IPS-NIHi11 (cell line): ENCODE measurements around the gene STX11.
"Not testable (repeated sequence)": the region's sequence is repeated elsewhere in the genome, so short reads cannot be mapped to it uniquely, and the experiment has no call there.

Experiments used
- DNase-seq: peaks from one replicate; pipeline ENCODE4 v3.0.0; 2012; ENCODE audit warnings: mixed read lengths, low spot score

STX11 gene

DNA sequence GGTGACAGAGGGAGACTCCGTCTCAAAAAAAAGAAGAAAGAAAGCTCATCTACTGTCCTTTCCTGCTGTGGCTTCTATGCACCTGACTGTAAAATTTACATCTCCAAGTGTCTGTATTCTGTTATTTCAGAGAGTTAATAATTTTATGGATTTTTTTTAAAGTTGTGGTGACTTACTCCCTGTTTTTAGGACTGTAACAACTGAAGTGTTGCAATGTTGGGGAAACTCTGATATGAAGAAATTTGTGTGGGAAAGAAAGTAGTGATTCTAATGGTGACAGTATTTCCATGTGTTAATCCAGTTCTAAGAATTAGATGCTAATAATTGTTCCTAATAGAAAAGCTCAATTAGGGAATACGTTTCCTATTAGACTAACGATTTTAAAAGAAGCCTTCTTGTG, 27.4 kb downstream of the STX11 start:
- no peak for DNase-seq

DNA sequence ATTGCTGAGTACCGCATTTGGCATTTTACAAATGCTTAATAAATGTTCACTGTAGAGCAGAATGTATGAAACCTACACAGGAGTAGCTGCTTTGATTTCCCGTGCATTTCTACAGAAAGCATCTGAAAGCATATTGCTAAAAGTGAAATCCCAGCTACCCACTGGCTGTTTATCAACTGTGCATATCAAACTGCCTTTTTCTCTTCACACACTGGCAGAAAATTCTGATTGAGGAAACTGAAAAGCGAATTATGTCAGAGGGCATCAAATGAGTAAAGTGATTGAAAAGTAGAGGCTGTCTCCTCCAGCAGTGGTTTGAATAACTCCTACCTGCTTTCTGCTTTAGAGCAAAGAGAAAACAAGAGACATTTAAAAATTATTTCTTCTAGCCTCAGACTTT, 28.0 kb downstream of the STX11 start:
- no peak for DNase-seq

DNA sequence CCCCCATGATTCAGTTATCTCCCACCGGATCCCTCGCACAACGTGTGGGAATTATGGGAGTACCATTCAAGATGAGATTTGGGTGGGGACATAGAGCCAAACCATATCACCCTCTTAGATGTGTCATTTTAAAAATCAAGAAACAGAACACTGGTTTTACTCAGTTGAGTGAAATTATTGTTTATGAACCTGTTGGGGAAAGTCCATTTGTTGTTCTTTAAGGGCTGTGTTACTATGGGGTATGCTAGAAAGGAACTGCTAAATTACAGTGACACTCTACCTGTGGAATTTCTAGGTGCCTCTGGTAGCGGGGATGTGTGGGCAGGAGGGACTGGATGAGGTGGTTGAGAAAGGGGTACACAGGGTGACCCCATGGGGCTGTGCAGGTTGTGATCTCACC, 28.9 kb downstream of the STX11 start:
- DNase-seq: no peak

DNA sequence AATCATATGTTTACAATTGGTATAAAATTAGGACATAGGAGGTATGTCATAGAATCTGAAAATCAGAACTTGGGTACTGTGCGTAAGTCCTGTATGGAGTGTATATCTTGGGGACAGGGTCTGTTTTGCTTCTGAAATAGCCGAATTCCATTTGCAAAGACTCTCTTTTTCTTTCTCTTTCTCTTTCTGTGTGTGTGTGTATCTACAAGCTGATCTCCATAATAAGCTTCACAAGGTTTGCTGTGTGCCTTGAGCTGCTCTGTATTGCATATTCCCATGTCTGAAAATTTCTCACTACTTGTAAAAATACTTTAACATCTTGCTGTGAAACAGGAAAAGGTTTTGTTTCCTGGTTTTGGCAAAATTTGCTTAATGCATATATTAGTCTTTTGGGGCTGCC, 29.5 kb downstream of the STX11 start:
- no peak for DNase-seq

DNA sequence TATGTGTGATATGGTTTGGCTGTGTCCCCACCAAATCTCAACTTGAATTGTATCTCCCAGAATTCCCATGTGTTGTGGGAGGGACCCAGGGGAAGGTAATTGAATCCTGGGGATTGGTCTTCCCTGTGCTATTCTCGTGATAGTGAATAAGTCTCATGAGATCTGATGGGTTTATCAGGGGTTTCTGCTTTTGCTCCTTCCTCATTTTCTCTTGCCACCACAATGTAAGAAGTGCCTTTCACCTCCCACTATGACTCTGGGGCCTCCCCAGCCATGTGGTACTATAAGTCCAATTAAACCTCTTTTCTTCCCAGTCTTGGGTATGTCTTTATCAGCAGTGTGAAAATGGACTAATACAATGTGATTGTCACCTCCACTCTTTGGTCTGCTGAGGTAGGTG, 30.0 kb downstream of the STX11 start:
- DNase-seq: not testable (repeated sequence)

DNA sequence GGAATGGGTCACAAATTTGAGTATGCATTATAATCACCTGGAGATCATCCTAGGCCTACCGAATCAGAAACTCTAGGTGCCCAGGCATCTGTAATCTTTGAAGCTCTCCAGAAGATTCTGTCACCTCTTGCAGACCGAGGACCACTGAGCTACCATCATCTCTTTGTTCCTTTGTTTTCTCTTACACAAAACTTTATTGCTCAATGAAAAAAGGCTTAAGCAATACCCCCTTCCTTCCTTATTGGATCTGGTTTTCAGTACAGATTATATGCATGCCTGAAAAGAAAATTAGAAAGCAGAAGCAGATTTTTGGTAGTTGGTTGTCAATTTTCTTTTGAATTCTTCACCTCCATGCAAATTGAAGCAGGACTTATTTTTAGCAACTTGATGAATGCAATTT, 31.3 kb downstream of the STX11 start:
- no peak for DNase-seq

DNA sequence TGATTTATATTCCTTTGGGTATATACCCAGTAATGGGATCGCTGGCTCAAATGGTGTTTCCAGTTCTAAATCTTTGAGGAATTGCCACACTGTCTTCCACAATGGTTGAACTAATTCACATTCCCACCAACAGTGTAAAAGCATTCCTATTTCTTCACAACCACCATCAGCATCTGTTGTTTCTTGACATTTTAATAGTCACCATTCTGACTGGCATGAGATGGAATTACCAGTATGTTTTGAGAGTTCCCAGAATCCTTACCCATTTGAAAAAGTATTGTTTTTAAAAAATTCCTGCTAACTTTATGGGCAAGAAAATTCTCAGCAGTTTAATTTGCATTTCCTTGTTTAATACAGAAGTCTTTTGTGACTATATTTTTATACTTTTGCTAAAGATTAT, 33.9 kb downstream of the STX11 start:
- DNase-seq: not testable (repeated sequence)

DNA sequence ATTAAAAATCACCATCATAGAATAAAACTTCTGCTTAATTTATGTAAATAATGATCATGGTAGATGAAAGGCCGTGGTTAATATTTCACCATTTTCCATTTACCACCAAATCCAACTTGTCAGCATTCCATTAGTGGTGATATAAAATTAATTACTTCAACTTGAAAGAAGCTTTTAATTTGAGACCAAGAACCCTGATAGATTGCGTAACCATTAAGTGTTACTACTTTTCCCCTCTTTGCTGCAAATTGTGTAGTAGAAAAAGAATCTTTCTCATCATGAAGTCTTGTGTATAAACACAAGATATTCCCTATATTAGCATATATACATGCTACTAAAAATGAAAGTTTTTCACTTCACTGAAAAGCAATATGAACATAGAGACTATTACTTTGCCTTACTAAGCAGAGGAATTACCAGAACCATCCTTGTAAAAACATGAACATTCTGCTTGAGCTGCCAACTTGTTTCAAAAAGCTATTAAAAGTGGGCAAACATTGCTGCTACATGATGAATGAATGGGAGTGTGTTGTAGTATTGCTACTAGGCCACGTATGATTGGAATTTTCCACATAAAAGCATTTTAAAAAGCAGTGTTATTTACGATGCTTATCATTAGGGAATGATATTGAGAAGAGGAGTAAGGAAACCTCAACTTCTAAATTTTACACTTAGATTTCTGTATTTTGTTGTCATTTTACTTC, 35.0 kb downstream of the STX11 start:
- no peak for DNase-seq

DNA sequence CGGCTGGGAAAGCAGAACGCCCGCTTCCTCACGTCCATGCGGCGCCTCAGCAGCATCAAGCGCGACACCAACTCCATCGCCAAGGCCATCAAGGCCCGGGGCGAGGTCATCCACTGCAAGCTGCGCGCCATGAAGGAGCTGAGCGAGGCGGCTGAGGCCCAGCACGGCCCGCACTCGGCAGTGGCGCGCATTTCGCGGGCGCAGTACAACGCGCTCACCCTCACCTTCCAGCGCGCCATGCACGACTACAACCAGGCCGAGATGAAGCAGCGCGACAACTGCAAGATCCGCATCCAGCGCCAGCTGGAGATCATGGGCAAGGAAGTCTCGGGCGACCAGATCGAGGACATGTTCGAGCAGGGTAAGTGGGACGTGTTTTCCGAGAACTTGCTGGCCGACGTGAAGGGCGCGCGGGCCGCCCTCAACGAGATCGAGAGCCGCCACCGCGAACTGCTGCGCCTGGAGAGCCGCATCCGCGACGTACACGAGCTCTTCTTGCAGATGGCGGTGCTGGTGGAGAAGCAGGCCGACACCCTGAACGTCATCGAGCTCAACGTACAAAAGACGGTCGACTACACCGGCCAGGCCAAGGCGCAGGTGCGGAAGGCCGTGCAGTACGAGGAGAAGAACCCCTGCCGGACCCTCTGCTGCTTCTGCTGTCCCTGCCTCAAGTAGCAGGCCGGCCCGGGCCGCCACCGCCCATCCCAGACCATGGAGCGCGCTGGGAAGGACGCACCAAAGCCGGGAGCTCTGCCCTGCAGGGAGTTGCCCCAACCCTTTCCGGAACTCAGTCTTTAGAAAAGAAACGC, 36.7 kb downstream of the STX11 start:
- no peak for DNase-seq

DNA sequence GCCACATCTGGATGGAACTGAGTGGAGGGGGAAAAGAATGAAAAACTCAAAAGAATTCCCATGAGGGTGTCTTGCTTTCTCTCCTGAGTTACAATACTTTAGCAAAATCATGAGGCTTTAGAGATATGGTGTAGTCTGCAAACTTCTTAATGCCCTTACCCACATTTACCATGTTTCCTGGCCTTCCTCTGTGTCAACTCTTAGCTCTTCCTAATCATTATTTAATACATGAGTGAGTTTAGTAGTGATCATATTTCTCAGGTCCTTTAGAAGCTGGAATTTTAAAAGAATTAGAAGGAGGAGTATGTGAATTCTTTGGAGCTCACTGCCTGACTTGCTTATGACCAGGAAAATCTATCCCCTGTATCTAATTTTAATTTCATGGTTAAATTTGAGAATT, 39.0 kb downstream of the STX11 start:
- DNase-seq: no peak

DNA sequence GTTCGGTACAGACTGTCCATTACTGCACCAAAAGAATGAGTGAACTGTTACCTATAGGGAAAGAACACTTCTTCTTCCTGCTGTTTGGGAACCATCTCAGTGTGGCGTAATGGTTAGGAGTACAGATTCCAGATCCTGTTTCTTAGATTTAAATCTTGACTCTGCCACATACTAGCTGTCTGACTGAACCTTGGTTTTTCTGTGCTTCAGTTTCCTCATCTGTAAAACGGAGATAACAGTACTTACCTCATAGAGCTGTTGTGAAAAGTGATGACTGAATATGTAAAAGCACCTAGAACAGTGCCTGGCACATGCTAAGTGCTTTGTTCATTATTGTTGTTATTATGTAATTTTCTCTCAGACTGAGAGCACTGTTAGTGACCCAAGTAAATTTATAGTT, 39.8 kb downstream of the STX11 start:
- no peak for DNase-seq

DNA sequence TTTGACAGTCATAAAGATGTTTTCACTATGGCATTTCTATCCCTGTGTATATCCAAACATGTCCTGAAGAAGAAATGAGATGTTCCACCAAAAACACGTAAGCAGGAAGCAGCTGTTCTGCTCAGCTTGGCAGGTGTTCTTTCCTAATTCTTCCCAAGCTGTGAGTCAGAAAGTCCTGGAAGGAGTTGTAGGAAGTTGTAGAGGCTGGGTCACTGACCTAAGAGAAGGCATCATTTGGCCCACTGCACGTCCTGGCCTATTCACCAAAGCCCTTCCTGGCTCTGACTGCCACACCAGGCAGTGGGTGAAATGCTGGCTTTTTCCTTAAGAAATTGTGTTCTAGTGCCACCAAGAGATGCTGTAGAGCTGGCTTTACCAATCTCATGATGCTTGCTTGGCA, 40.3 kb downstream of the STX11 start:
- DNase-seq: no peak

DNA sequence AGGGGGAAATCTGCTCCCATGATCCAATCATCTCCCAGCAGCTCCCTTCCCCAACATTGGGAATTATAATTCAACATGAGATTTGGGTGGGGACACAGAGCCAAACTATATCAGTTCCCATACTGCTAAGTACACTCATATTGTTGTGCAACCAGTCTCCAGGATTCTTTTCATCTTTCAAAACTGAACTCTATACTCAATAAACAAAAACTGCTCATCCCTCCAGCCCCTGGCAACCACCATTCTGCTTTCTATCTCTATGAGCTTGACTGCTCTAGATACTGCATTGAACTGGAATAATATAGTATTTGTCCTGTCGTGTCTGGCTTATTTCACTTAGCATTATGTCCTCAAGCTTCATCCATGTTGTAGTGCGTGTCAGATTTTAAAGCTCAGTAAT, 42.9 kb downstream of the STX11 start:
- no peak for DNase-seq

DNA sequence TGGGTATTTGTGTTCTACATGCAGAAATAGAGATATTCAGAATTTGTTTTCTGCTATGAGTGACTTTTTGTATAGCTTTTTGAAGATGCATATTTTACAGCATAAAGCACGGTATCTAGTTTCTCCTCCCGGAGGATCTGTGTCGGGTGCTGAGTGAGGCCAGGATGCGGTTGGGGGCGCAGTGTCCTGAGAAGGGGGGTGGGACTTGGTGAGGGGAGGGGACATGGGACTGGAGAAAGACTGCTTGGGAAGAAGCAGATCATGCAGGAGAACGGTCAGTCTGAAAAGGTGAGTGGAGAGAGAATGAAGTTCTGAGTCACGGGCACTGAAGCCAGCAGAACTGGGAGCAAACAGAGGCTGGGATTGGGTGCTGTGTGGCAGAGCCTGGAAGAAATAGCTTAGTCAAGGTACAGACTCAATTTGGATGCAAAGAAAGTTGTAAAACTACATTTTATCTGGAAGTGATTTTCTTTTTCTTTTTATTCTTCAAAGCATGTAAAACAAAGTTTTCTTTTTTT, 44.0 kb downstream of the STX11 start:
- DNase-seq: no peak

DNA sequence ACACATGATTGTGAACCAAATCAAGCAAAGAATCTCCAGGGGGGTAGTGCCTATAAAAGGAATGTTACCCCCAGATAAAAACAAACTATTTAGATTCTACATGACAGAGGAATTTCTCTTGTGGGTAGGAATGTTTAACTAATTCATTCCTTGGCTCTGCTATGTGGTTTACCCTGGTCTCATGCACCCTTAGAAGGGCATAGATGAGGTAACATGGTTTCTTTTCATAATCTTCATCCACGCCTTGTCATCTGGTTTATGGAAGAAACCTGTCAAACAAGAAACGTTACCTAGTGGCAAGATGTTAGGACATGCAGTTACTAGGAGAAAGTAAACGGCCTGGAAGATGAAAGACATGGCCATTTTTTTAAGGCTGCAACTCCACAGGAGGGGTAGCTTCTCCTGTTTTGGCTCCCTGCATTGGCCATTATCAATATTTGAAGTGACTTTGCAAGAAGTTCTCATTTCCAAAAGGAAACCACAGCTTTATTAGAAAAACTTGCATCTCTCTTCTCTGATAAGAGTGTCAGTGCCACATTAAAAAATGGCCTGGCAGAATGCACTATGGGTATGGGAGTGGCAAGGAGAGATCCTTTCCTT, 45.5 kb downstream of the STX11 start:
- no peak for DNase-seq

DNA sequence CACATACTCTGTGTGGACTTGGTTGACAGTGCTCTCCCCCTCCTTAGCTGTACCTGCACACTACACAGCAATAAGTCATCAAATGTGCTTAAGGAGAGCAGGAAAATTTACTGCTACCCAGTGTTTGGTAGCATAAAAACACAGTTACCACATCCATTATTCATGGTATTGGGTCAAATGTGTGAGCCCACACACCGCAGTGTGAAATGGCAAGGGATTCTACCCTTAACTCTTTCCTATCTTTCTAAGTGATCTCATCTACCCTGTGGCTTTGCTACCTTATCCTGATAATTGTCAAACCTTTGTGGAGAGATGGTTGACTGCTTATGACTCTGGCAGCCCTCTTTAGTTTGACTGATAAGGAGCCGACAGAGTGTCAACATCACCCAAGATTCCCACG, 47.6 kb downstream of the STX11 start:
- DNase-seq: no peak

DNA sequence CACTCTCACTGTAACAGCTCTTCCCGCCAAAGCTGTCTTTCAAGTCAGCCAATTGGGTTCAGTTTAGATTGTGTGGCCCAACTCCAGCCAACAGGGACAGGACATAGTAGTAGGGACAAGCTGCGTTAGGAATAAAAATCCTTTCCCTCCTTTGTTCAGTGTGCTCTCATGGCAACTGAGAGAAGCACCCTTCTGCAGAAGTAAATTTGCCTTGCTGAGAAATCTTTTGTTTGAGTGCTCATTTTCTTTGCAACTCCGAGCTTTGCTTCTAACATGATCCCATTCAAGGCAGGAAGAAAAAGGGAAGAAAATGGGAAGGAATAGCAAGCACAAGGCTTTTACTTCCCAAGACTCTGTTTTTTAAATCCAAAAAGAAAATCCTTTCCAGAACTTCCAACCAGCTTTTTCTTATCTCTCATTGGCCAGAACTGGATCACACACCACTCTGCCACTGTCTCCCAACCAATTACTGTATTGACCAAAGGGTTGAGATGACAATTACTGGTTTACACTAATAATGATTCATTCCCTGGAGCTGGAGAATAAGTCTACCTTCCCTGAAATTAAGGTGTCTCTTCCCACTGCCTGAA, 52.7 kb downstream of the STX11 start:
- DNase-seq: no peak

DNA sequence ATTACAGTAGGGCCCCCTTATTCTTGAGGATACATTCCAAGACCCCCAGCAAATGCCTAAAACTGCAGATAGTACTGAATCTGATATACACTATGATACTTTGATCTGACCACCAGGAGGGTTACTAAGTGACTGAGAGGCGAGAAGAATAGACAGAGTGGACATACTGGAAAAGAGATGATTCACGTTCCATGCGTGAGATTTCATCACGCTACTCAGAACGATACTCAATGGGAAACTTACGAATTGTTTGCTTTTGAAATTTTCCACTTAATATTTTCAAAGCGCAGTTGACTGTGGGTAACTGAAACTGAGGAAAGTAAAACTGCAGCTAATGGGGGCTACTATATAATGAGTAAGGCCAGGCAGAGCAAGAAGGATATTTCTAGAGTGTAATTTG, 60.8 kb downstream of the STX11 start:
- DNase-seq: no peak

DNA sequence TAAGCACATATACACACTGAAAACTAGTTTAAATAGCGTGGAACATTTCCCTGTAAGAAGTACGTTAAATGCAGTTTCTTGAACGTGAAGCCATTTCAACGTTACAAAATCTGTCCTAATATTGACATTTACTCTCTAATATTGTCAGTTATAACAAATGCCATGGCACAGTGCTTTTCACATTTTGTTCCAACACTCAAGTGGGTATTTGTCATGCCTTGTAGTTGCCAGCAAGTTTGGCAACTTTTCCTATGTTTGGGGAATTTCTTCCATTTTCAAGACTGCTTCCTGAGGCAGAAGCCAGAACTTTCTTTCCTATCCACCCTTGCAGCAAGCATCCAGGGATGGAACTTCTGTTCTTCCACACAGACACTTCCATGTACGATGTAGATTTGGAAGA, 63.0 kb downstream of the STX11 start:
- no peak for DNase-seq

DNA sequence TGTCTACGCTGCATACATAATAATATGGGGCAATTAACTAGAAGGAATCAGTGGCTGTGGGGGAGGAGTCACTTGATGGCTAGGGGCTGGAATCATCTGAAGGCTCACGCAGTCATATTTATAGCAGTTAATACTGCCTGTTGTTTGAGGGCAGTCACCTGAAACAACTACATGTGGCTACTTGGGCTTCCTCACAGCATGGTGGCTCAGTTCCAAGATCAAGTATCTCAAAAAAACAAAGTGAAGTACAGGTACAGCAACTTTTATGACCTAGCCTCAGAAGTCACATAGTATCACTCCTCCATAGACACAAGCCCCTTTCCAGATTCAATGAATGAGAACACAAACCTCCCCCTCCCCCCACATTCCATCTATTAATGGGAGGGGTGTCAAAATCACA, 63.7 kb downstream of the STX11 start:
- DNase-seq: no peak

DNA sequence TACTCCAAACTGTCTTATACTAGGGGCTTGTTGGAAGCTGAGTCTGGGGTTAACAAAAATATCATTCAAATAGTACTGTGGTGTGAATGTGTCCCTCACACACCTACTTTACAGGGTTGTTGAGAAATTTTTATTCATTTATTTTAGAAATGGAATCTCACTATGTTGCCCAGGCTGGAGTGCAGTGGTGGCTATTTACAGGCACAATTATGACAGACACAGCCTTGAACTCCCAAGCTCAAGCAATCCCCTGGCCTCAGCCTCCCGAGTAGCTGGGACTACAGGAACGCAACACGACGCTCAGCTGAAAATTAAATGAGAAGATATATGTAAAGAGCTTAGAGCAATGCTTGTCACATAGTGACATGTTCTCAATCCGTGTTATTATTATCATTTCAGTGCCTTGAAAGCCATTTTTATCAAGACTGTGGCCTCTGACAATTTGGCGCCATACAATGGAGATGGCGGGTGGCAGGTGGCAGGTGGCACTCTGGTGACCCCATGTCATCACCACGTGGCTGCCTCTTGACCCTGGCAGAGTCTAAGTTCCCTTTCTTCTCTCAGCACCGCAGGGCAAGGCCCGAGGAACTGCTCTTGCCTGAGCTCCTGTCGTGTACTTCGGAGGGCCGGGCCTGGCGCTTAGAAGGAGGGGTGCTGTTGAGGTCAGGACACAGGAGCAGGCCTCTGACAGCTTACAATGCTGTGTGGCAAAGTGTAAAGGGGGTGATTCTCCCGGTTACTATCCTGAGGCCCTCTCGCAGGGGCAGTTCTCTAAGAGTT, 64.5 kb downstream of the STX11 start:
- no peak for DNase-seq

DNA sequence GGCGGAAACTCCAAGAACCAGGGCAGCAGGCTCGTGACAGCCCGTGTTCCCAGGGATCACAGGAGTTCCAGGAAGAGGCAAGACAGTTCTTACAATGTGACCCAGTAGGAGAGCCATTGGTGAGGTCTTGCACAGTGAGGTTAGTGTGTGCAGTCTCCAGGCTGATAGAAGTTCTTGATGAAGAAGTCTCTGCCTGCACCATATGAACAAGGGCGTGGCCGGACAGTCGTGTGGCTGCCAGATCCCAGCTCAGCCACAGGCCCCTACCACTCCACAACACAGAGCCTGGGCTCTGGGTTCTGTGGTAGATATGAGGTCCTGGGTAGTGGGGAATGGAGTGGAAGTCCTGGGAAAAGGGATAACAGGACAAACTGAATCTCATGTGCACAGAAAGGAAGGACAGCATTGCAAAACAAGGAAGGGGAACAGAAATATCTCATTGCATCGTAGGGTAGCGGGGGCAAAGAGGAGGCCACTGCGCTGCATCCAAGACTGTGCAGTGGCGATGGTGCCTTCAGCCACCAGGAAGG, 65.2 kb downstream of the STX11 start:
- DNase-seq: no peak
